ENCODE measurements around the gene BMP7.
A peak's percentile ranks its signal among the peaks of the same experiment; 100 is the strongest.

The BMP7 gene

DNA sequence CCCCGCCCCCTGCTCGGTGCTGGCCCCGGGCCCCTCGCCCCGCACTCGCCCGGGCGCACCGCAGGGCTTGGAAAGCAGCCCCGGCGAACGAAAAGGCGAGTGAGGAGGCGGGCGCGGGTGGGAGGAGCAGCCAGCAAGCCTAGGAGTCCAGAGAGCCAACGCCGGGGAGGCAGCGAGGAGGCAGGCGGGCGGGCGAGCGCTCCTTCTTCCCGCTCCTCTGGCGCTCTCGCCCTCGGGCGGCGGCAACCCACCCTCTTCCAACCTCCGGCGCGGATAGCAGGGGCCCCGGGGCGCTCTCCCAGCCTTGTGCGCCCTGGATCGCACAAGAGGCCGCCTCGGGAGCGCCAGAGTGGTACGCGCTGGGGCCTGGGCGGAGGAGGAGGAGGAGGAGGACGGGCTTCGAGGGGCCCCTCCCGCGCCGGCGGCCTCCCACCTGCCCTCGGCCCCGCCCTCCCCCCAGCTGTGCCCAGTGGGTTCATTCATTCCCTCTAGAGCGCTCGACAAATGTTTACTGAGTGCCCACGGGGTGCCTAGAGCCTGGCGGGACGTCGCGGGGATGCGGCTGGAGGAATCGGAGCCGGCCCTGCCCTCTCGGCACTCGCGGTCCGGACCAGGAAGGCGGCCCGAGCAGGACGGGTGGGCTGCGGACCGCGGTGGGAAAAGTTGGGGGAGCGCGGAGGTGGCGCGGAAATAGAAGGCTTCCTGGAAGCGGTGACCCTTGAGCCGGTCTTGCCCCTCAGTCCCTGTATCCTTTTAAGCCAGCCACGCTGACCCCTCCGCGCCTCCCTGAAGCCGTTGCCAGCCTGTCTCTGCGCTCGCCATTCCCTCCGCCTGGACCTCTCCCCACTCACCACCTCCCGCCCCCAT lies at the start of gene BMP7:
Gene BMP7, minus strand, starts transcription at position 351 of the 867 bp plus-strand sequence. CDS start 519 bp downstream, outside the sequence.
- Histone ChIP-seq H3K36me3 (ENCODE audit: control insufficient read depth in 1 of 2, insufficient read depth in 2 of 2, low read length in 2 of 2) (no peaks in the 10 kb centered on the region), H3K4me1 (ENCODE audit: control insufficient read depth in 1 of 2, insufficient read depth in 2 of 2, low read length in 2 of 2) (no peaks in the 10 kb centered on the region), H3K9ac (ENCODE audit: low read depth in 1 of 2, low read length in 2 of 2) (no peak within 1 kb of the TSS), H3K9me3 (ENCODE audit: control insufficient read depth in 1 of 2, low read length in 2 of 2) (no peaks in the 10 kb centered on the region), H3K4me3 (ENCODE audit: low read depth in 1 of 2, low read length in 2 of 2) (peak within 1 kb of the TSS; percentile 22 to 36), H3K27me3 (ENCODE audit: control insufficient read depth in 1 of 2, insufficient read depth in 2 of 2, low read length in 2 of 2) (peaks cover 34 to 43% of the 10 kb centered on the region in 2 donors), H3K27ac (ENCODE audit: low read depth, low read length) (no peak within 1 kb of the TSS)

DNA sequence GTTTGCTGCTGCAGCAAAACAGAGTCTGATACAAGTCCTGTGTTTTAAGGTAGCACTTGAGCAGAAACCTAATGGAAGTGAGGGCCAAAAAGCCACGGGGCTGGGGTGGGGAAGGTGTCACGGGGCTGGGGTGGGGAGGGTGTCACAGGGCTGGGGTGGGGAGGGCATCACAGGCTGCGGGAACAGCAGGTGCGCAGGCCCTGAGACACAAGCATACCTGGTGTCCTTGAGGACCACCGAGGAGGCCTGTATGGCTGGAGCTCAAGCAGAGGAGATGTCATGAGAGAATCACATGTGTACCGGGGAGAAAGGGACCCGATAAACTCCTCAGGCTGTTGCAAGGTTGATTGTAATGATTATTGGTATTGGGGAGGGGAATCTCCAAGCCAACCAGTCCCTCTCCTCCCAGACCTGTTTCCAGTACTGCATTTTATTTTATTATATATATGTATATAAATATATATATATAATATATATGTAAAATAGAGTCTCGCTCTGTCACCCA lies 49.6 kb upstream of the BMP7 start:
- H3K36me3 ChIP-seq (ENCODE audit: control insufficient read depth in 1 of 2, insufficient read depth in 2 of 2, low read length in 2 of 2): no peaks in the 10 kb centered on the region
- peaks cover 0 to 4% of the 10 kb centered on the region in 2 donors for H3K27me3 ChIP-seq (ENCODE audit: control insufficient read depth in 1 of 2, insufficient read depth in 2 of 2, low read length in 2 of 2)
- H3K9ac ChIP-seq (ENCODE audit: low read depth in 1 of 2, low read length in 2 of 2): no peak overlapping the region
- H3K9me3 ChIP-seq (ENCODE audit: control insufficient read depth in 1 of 2, low read length in 2 of 2): no peaks in the 10 kb centered on the region
- H3K4me1 ChIP-seq (ENCODE audit: control insufficient read depth in 1 of 2, insufficient read depth in 2 of 2, low read length in 2 of 2): no peaks in the 10 kb centered on the region
- no peak overlapping the region for H3K4me3 ChIP-seq (ENCODE audit: low read depth in 1 of 2, low read length in 2 of 2)
- H3K27ac ChIP-seq (ENCODE audit: low read depth, low read length): no peak overlapping the region

GRCh38 chr20:57315083-57315975 lies 48.9 kb upstream of the BMP7 start:
- no peaks in the 10 kb centered on the region for H3K4me1 ChIP-seq (ENCODE audit: control insufficient read depth in 1 of 2, insufficient read depth in 2 of 2, low read length in 2 of 2)
- no peak overlapping the region for H3K9ac ChIP-seq (ENCODE audit: low read depth in 1 of 2, low read length in 2 of 2)
- H3K9me3 ChIP-seq (ENCODE audit: control insufficient read depth in 1 of 2, low read length in 2 of 2): no peaks in the 10 kb centered on the region
- no peak overlapping the region for H3K27ac ChIP-seq (ENCODE audit: low read depth, low read length)
- no peaks in the 10 kb centered on the region for H3K36me3 ChIP-seq (ENCODE audit: control insufficient read depth in 1 of 2, insufficient read depth in 2 of 2, low read length in 2 of 2)
- H3K27me3 ChIP-seq (ENCODE audit: control insufficient read depth in 1 of 2, insufficient read depth in 2 of 2, low read length in 2 of 2): peaks cover 0 to 4% of the 10 kb centered on the region in 2 donors
- H3K4me3 ChIP-seq (ENCODE audit: low read depth in 1 of 2, low read length in 2 of 2): no peak overlapping the region

DNA sequence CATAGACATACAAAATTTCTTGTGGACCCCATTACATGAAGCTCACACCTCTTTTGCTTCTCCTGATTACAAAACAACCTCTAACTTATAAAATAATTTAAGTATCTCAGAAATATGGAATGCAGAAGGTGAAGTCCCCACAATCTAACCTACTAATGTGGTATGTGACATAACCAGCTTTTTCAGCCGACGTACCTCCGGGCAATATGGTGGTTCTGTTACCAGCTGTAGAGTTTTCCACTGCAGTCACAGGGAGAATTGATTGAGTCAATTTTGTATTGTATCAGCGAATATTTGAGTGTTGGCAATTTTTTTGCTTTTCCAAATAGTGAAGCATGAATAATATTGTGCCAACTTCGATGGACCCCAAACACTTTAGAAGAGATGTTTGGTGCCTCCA lies 47.5 kb upstream of the BMP7 start:
- H3K9ac ChIP-seq (ENCODE audit: low read depth in 1 of 2, low read length in 2 of 2): no peak overlapping the region

DNA sequence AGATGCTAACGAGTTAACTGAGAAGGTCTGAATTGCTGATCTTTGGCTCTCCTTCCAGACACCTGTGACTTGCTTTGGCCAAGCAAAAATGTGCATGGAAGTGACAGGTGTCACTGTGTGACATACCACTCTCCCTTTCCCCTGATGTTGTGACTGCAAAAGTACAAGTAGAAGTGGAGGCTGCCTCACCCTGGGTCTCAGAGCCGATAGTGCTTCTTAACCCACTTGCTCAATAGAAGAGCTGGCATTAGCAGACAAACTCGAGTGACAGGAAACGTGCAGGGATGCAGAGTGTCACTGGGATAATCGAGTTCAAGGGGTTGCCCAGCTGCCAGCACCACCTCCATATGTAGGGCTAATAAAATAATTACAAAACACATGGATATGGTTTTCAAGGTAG lies 46.8 kb upstream of the BMP7 start:
- Histone ChIP-seq H3K9ac (ENCODE audit: low read depth in 1 of 2, low read length in 2 of 2) (no peak overlapping the region), H3K4me3 (ENCODE audit: low read depth in 1 of 2, low read length in 2 of 2) (no peak overlapping the region), H3K27me3 (ENCODE audit: control insufficient read depth in 1 of 2, insufficient read depth in 2 of 2, low read length in 2 of 2) (peaks cover 0 to 4% of the 10 kb centered on the region in 2 donors), H3K27ac (ENCODE audit: low read depth, low read length) (no peak overlapping the region), H3K9me3 (ENCODE audit: control insufficient read depth in 1 of 2, low read length in 2 of 2) (no peaks in the 10 kb centered on the region), H3K36me3 (ENCODE audit: control insufficient read depth in 1 of 2, insufficient read depth in 2 of 2, low read length in 2 of 2) (no peaks in the 10 kb centered on the region), H3K4me1 (ENCODE audit: control insufficient read depth in 1 of 2, insufficient read depth in 2 of 2, low read length in 2 of 2) (no peaks in the 10 kb centered on the region)

More for the DNA sequence above, 47.5 kb upstream of the BMP7 start:
- Histone ChIP-seq H3K27me3 (ENCODE audit: control insufficient read depth in 1 of 2, insufficient read depth in 2 of 2, low read length in 2 of 2) (peaks cover 0 to 4% of the 10 kb centered on the region in 2 donors), H3K4me3 (ENCODE audit: low read depth in 1 of 2, low read length in 2 of 2) (no peak overlapping the region), H3K27ac (ENCODE audit: low read depth, low read length) (no peak overlapping the region), H3K36me3 (ENCODE audit: control insufficient read depth in 1 of 2, insufficient read depth in 2 of 2, low read length in 2 of 2) (no peaks in the 10 kb centered on the region), H3K9me3 (ENCODE audit: control insufficient read depth in 1 of 2, low read length in 2 of 2) (no peaks in the 10 kb centered on the region), H3K4me1 (ENCODE audit: control insufficient read depth in 1 of 2, insufficient read depth in 2 of 2, low read length in 2 of 2) (no peaks in the 10 kb centered on the region)

- Histone ChIP-seq H3K9me3 (ENCODE audit: control insufficient read depth in 1 of 2, low read length in 2 of 2) (no peaks in the 10 kb centered on the region), H3K36me3 (ENCODE audit: control insufficient read depth in 1 of 2, insufficient read depth in 2 of 2, low read length in 2 of 2) (no peaks in the 10 kb centered on the region), H3K4me1 (ENCODE audit: control insufficient read depth in 1 of 2, insufficient read depth in 2 of 2, low read length in 2 of 2) (no peaks in the 10 kb centered on the region), H3K27me3 (ENCODE audit: control insufficient read depth in 1 of 2, insufficient read depth in 2 of 2, low read length in 2 of 2) (peaks cover 0 to 4% of the 10 kb centered on the region in 2 donors), H3K4me3 (ENCODE audit: low read depth in 1 of 2, low read length in 2 of 2) (no peak overlapping the region), H3K27ac (ENCODE audit: low read depth, low read length) (no peak overlapping the region), H3K9ac (ENCODE audit: low read depth in 1 of 2, low read length in 2 of 2) (no peak overlapping the region)
These were observed 45.7 kb upstream of the BMP7 start for GRCh38 chr20:57312138-57312537.

DNA sequence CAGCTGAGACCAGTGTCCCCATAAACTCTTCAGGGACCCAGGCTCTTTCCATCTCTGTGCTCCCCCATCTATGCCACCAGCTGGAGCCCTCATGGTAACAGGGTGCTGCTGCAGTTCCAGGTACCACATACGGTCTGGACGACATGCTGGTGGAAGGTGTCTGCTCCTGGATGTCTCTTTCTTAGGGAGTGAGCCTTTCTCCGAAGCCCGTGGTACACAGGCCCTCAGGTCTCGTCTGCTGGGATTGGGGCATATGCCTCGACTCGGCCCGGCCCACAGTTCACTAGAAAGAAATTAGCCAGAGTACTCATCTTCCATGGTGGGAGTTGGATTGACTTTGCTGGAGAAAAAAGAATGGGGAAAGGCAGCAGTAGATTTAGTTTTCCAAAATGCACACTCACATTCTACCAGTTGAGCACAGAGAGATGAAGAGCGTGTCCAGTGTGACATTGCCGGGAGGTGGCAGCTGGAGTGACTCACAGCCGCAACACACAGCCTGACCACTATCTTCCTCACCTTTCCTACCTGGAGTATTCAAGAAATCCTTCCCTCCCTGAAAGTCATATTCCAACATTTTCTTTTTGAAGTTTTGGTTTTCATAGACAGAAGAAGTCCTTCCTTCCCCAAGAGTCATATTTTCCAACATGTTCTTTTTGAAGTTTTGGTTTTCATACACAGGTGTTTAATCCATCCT lies 44.5 kb upstream of the BMP7 start:
- no peaks in the 10 kb centered on the region for H3K36me3 ChIP-seq (ENCODE audit: control insufficient read depth in 1 of 2, insufficient read depth in 2 of 2, low read length in 2 of 2)
- peaks cover 0 to 4% of the 10 kb centered on the region in 2 donors for H3K27me3 ChIP-seq (ENCODE audit: control insufficient read depth in 1 of 2, insufficient read depth in 2 of 2, low read length in 2 of 2)
- H3K4me3 ChIP-seq (ENCODE audit: low read depth in 1 of 2, low read length in 2 of 2): no peak overlapping the region
- H3K27ac ChIP-seq (ENCODE audit: low read depth, low read length): no peak overlapping the region
- H3K9me3 ChIP-seq (ENCODE audit: control insufficient read depth in 1 of 2, low read length in 2 of 2): no peaks in the 10 kb centered on the region
- H3K9ac ChIP-seq (ENCODE audit: low read depth in 1 of 2, low read length in 2 of 2): no peak overlapping the region
- no peaks in the 10 kb centered on the region for H3K4me1 ChIP-seq (ENCODE audit: control insufficient read depth in 1 of 2, insufficient read depth in 2 of 2, low read length in 2 of 2)

DNA sequence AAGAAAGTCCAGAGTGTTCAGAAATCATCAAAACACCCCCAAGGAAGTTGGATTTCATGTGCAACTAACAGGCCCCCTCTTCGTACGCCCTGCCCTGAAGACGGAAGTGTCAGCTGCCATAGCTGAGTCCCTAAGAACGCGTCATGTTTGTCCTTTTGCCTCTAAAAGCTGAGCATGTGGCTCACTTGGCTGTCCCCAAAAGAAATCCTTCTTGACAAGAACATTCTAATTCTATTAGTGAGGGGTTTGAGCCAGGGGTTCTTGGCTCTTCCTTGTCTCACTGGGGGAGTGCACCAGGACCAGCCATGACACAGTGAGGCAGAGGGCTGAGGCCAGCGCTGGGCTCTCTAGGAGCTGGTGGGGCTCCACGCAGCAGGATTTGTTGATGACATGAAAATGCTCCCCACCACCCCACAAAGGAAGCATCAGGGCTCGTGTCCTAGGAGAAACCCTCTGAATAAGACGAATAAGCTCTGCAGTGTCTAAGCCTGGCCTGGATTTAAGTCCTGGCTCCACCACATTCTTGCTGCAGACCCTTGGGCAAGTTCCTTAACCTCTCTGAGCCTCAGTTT lies 43.2 kb upstream of the BMP7 start:
- H3K4me1 ChIP-seq (ENCODE audit: control insufficient read depth in 1 of 2, insufficient read depth in 2 of 2, low read length in 2 of 2): no peaks in the 10 kb centered on the region
- H3K27ac ChIP-seq (ENCODE audit: low read depth, low read length): no peak overlapping the region
- H3K27me3 ChIP-seq (ENCODE audit: control insufficient read depth in 1 of 2, insufficient read depth in 2 of 2, low read length in 2 of 2): no peaks in the 10 kb centered on the region
- no peak overlapping the region for H3K9ac ChIP-seq (ENCODE audit: low read depth in 1 of 2, low read length in 2 of 2)
- no peaks in the 10 kb centered on the region for H3K36me3 ChIP-seq (ENCODE audit: control insufficient read depth in 1 of 2, insufficient read depth in 2 of 2, low read length in 2 of 2)
- H3K9me3 ChIP-seq (ENCODE audit: control insufficient read depth in 1 of 2, low read length in 2 of 2): no peaks in the 10 kb centered on the region
- H3K4me3 ChIP-seq (ENCODE audit: low read depth in 1 of 2, low read length in 2 of 2): no peak overlapping the region

DNA sequence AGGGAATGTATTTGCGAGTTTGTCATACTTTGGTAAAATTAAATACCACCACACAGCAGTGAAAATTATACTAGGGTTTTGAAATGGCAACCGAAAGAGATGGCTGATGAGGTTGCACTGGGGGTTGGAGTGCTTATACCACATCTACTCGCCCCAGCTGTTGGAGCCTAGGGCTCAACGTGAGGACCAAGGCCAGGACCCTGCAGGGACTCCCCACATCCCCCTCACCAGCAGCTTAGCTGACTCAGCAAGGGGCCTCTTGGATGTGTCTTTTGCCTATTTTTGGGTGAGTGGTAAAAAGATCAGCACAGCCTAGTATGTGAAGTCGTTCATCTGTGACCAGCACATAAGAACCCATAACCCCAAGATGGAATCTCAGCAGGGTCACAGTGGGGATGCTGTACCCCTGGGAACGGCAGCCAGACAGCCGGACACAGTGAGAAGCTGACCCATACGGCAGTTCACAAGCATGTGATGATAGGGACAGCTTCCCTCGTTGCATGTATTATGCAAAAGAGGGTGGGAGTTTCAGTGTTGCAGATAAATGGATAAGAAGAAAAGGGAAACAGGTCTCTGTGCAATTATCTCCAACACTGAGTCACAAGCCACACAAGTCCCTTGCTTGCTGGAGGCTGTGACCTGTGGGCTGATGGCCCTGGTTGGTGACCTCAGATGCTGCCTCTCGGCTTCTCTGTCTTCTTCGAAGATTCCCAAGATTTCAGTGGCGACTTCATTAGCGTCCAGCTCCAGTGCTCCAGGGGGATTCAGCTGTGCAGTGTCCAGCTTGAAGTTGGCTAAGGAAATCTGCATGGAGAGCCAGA lies 42.2 kb upstream of the BMP7 start:
- H3K9ac ChIP-seq (ENCODE audit: low read depth in 1 of 2, low read length in 2 of 2): no peak overlapping the region
- H3K27me3 ChIP-seq (ENCODE audit: control insufficient read depth in 1 of 2, insufficient read depth in 2 of 2, low read length in 2 of 2): no peaks in the 10 kb centered on the region
- H3K4me3 ChIP-seq (ENCODE audit: low read depth in 1 of 2, low read length in 2 of 2): no peak overlapping the region
- no peaks in the 10 kb centered on the region for H3K36me3 ChIP-seq (ENCODE audit: control insufficient read depth in 1 of 2, insufficient read depth in 2 of 2, low read length in 2 of 2)
- no peaks in the 10 kb centered on the region for H3K4me1 ChIP-seq (ENCODE audit: control insufficient read depth in 1 of 2, insufficient read depth in 2 of 2, low read length in 2 of 2)
- no peak overlapping the region for H3K27ac ChIP-seq (ENCODE audit: low read depth, low read length)
- no peaks in the 10 kb centered on the region for H3K9me3 ChIP-seq (ENCODE audit: control insufficient read depth in 1 of 2, low read length in 2 of 2)

Measured in duodenal mucosa (tissue), 2 donors.